GM19395 (cell line): ENCODE measurements around the gene IGDCC3.

Experiments
- ATAC-seq: cut with Tn5 transposase; IDR thresholded peaks from one replicate; pipeline ENCODE4 v1.9.1; 2021; ENCODE audit warnings: mild to moderate bottlenecking, moderate library complexity; ENCODE audit not compliant: unreplicated experiment

Gene IGDCC3

GRCh38 chr15:65389226-65389625, 11.4 kb upstream of the IGDCC3 start:
- ATAC-seq: no peak

GRCh38 chr15:65388306-65389080, 10.7 kb upstream of the IGDCC3 start:
- no peak for ATAC-seq

GRCh38 chr15:65386886-65387285, 9.1 kb upstream of the IGDCC3 start:
- ATAC-seq: no peak

- ATAC-seq: no peak
Measured at GRCh38 chr15:65386376-65386775, 8.6 kb upstream of the IGDCC3 start.

GRCh38 chr15:65385870-65386258, 8.1 kb upstream of the IGDCC3 start:
- ATAC-seq: no peak

GRCh38 chr15:65384895-65385869, 7.4 kb upstream of the IGDCC3 start:
- peak; percentile 79 for ATAC-seq

- no peak for ATAC-seq
Measured at GRCh38 chr15:65384505-65384894, 6.7 kb upstream of the IGDCC3 start.

- no peak for ATAC-seq
Measured at GRCh38 chr15:65383991-65384390, 6.2 kb upstream of the IGDCC3 start.

GRCh38 chr15:65383456-65383855, 5.7 kb upstream of the IGDCC3 start:
- no peak for ATAC-seq

- ATAC-seq: no peak
Measured at GRCh38 chr15:65382921-65383320, 5.1 kb upstream of the IGDCC3 start.

- ATAC-seq: no peak
Measured at GRCh38 chr15:65382146-65382491, 4.3 kb upstream of the IGDCC3 start.

- no peak for ATAC-seq
Measured at GRCh38 chr15:65381445-65382145, 3.8 kb upstream of the IGDCC3 start.

GRCh38 chr15:65379986-65380385, 2.2 kb upstream of the IGDCC3 start:
- no peak for ATAC-seq

- ATAC-seq: no peak
Measured at GRCh38 chr15:65377105-65377975, 462 bp downstream of the IGDCC3 start.

GRCh38 chr15:65376767-65377104, 1.1 kb downstream of the IGDCC3 start:
- ATAC-seq: no peak

GRCh38 chr15:65375871-65376607, 1.8 kb downstream of the IGDCC3 start:
- ATAC-seq: no peak

- no peak for ATAC-seq
Measured at GRCh38 chr15:65374821-65375401, 2.9 kb downstream of the IGDCC3 start.

GRCh38 chr15:65374334-65374733, 3.5 kb downstream of the IGDCC3 start:
- no peak for ATAC-seq

- no peak for ATAC-seq
Measured at GRCh38 chr15:65373163-65373651, 4.6 kb downstream of the IGDCC3 start.

- no peak for ATAC-seq
Measured at GRCh38 chr15:65372787-65373067, 5.1 kb downstream of the IGDCC3 start.
